CD14-positive monocyte (primary cell): ENCODE measurements around the gene ACP7. TPM values are rescaled to one million over a fixed set of nuclear protein-coding genes. Genes with fewer than 3 reads are reported as not detected.

ENCODE experiments used
- DNase-seq, 3 donors: peaks; one replicate each; pipeline ENCODE4 v3.0.0-alpha.2; 2011 to 2022
- H2AFZ ChIP-seq: 2 replicates; pipeline ENCODE4 v1.6.0; 2012; ENCODE audit warnings: mild to moderate bottlenecking, low read depth, low read length, inconsistent platforms; ENCODE audit not compliant: insufficient read depth, poor library complexity, severe bottlenecking
- H3K27ac ChIP-seq, 2 donors: 1 replicate in 1 of 2; 2 replicates in 1 of 2; pipeline ENCODE4 v1.5.1; 2012 to 2013; ENCODE audit warnings: low read length in 2 of 2, control low read depth in 1 of 2, inconsistent platforms in 1 of 2, low read depth in 1 of 2, mild to moderate bottlenecking in 1 of 2
- H3K27me3 ChIP-seq, 2 donors: one replicate each; pipeline versions ENCODE4 v1.6.0 to v1.6.1; 2011 to 2013; ENCODE audit warnings: low read length in 2 of 2; ENCODE audit not compliant: control insufficient read depth in 2 of 2, insufficient read depth in 2 of 2
- H3K36me3 ChIP-seq, 2 donors: replicated peaks in 1 of 2; 1 replicate in 1 of 2; 2 replicates in 1 of 2; pipeline versions ENCODE4 v1.5.1 to v1.6.1; 2012 to 2013; ENCODE audit warnings: low read length in 2 of 2, control low read depth in 1 of 2, inconsistent platforms in 1 of 2, mild to moderate bottlenecking in 1 of 2; ENCODE audit not compliant: insufficient read depth in 2 of 2, control insufficient read depth in 1 of 2
- H3K4me1 ChIP-seq, 2 donors: 1 replicate in 1 of 2; 2 replicates in 1 of 2; pipeline versions ENCODE4 v1.5.1 to v1.6.1; 2012 to 2013; ENCODE audit warnings: low read length in 2 of 2, control low read depth in 1 of 2, inconsistent platforms in 1 of 2, mild to moderate bottlenecking in 1 of 2, moderate library complexity in 1 of 2; ENCODE audit not compliant: insufficient read depth in 2 of 2, control insufficient read depth in 1 of 2
- H3K4me2 ChIP-seq: replicated peaks from 2 replicates; pipeline ENCODE3; 2012; ENCODE audit warnings: low read length, moderate library complexity, mild to moderate bottlenecking; ENCODE audit not compliant: poor library complexity, severe bottlenecking; ENCODE audit errors: extremely low read depth
- H3K4me3 ChIP-seq, 3 experiments: fragments of 200-600 bp in 1 of 3; sonication (generic) in 1 of 3; replicated peaks in 1 of 3; 1 replicate in 2 of 3; 2 replicates in 1 of 3; pipeline ENCODE4 v1.5.1; 2011 to 2013; ENCODE audit warnings: low read length in 3 of 3, mild to moderate bottlenecking in 3 of 3, control low read depth in 2 of 3, low read depth in 2 of 3, inconsistent platforms in 1 of 3, moderate library complexity in 1 of 3
- H3K79me2 ChIP-seq: 2 replicates; pipeline ENCODE4 v1.6.0; 2012; ENCODE audit warnings: mild to moderate bottlenecking, control low read depth, inconsistent platforms, low read length, moderate library complexity; ENCODE audit not compliant: insufficient read depth
- H3K9ac ChIP-seq: 2 replicates; pipeline ENCODE4 v1.6.0; 2017; ENCODE audit warnings: low read length, mild to moderate bottlenecking; ENCODE audit not compliant: insufficient read depth, poor library complexity, severe bottlenecking
- H3K9me3 ChIP-seq, 2 donors: replicated peaks in 1 of 2; 1 replicate in 1 of 2; 2 replicates in 1 of 2; pipeline versions ENCODE4 v1.5.1 to v1.6.1; 2012 to 2013; ENCODE audit warnings: low read length in 2 of 2, control low read depth in 1 of 2; ENCODE audit not compliant: control insufficient read depth in 1 of 2, insufficient read depth in 1 of 2
- H4K20me1 ChIP-seq: 2 replicates; pipeline ENCODE4 v1.6.0; 2012; ENCODE audit warnings: mild to moderate bottlenecking, low read length, control low read depth, moderate library complexity; ENCODE audit not compliant: insufficient read depth
- H3K27ac Mint-ChIP-seq, 7 donors: one replicate each; pipeline ENCODE4 v1.8.0; 2020; ENCODE audit warnings: mild to moderate bottlenecking in 7 of 7, mixed read lengths in 7 of 7, moderate library complexity in 6 of 7, inconsistent platforms in 2 of 7
- H3K27me3 Mint-ChIP-seq, 3 donors: one replicate each; pipeline ENCODE4 v1.8.0; 2021 to 2022; ENCODE audit warnings: low read depth in 3 of 3, mild to moderate bottlenecking in 3 of 3, mixed read lengths in 3 of 3, moderate library complexity in 3 of 3, inconsistent platforms in 1 of 3
- H3K36me3 Mint-ChIP-seq, 2 donors: one replicate each; pipeline ENCODE4 v1.8.0; 2020; ENCODE audit warnings: mixed read lengths in 2 of 2, inconsistent platforms in 1 of 2, mild to moderate bottlenecking in 1 of 2
- H3K4me1 Mint-ChIP-seq: one replicate; pipeline ENCODE4 v1.8.0; 2020; ENCODE audit warnings: mild to moderate bottlenecking, mixed read lengths
- H3K4me3 Mint-ChIP-seq, 2 donors: one replicate each; pipeline ENCODE4 v1.8.0; 2020; ENCODE audit warnings: mild to moderate bottlenecking in 2 of 2, mixed read lengths in 2 of 2, moderate library complexity in 1 of 2
- H3K9me3 Mint-ChIP-seq, 7 donors: one replicate each; pipeline ENCODE4 v1.8.0; 2020 to 2022; ENCODE audit warnings: mixed read lengths in 7 of 7, mild to moderate bottlenecking in 6 of 7, moderate library complexity in 6 of 7, inconsistent platforms in 2 of 7
- WGBS: methylation state at CpG from one replicate; pipeline ENCODE4 v1.1.5; 2013; ENCODE audit warnings: missing lambda C conversion rate; ENCODE audit not compliant: insufficient coverage; 5-methylcytosine and 5-hydroxymethylcytosine counted together
- intact Hi-C, 2 donors: fragments of 100-400 bp; cut with micrococcal nuclease; formaldehyde crosslinking; loops; one replicate each; pipeline versions ENCODE4 v1.15.0 to v1.15.1; 2023
- polyA plus RNA-seq, 3 donors: library from polyadenylated mRNA; depleted of rRNA in 1 of 3; unstranded in 2 of 3; stranded (reverse) in 1 of 3; fragments of 300-500 nt in 2 of 3; fragments of >200 nt in 1 of 3; fragmentation: Illumina TruSeq in 2 of 3; gene quantifications; 1 replicate in 2 of 3; 2 replicates in 1 of 3; pipeline ENCODE4 v1.2.3, GENCODE V29; 2012 to 2021
- TF ChIP-seq, protein P1 (sequence below): fragments of 200-600 bp; IDR thresholded peaks from one replicate; pipeline ENCODE4 v1.8.0; 2022; ENCODE audit warnings: antibody characterized with exemption, mild to moderate bottlenecking

The ACP7 gene
- polyA plus RNA-seq, 3 donors = not detected

DNA sequence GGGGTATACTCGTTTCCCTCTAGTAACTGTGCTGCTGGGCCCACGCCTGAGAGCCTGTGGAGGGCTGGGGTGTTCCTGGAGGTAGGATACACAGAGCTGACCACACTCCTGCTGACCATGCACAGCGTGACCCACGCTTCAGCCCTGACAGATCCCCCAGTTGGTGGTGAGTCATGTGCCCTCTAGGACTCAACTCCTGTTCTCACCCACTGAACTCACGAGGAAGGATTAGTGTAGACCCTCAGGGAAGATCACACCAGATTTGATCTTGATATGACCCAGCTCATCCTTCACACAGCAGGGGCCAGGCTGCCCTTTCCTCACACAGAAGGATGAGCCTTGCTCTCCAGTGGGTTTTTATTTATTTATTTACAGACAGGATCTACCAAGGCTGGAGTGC lies 13.3 kb upstream of the ACP7 start:
- H3K27ac Mint-ChIP-seq = no peak overlapping the region
- H3K4me3 ChIP-seq = no peak overlapping the region
- H3K27me3 Mint-ChIP-seq = peaks cover 2 to 8% (median 4%) of the 10 kb centered on the region in 3 donors
- no peaks in the 10 kb centered on the region for H3K36me3 Mint-ChIP-seq
- no peak overlapping the region for H3K4me2 ChIP-seq
- H3K4me3 Mint-ChIP-seq = no peak overlapping the region
- intact Hi-C loops = no loop called here
- H2AFZ ChIP-seq = no peak overlapping the region
- no peaks in the 10 kb centered on the region for H3K27me3 ChIP-seq
- no peak for DNase-seq
- no peaks in the 10 kb centered on the region for H3K79me2 ChIP-seq
- WGBS = 96% methylated on average over 4 of the region's 5 CpGs
- no peak overlapping the region for H3K27ac ChIP-seq
- TF ChIP-seq, protein P1, sequence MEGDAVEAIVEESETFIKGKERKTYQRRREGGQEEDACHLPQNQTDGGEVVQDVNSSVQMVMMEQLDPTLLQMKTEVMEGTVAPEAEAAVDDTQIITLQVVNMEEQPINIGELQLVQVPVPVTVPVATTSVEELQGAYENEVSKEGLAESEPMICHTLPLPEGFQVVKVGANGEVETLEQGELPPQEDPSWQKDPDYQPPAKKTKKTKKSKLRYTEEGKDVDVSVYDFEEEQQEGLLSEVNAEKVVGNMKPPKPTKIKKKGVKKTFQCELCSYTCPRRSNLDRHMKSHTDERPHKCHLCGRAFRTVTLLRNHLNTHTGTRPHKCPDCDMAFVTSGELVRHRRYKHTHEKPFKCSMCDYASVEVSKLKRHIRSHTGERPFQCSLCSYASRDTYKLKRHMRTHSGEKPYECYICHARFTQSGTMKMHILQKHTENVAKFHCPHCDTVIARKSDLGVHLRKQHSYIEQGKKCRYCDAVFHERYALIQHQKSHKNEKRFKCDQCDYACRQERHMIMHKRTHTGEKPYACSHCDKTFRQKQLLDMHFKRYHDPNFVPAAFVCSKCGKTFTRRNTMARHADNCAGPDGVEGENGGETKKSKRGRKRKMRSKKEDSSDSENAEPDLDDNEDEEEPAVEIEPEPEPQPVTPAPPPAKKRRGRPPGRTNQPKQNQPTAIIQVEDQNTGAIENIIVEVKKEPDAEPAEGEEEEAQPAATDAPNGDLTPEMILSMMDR = no peak
- H4K20me1 ChIP-seq = no peaks in the 10 kb centered on the region
- H3K9me3 ChIP-seq = no peaks in the 10 kb centered on the region
- no peaks in the 10 kb centered on the region for H3K36me3 ChIP-seq
- peaks cover 6 to 8% of the 10 kb centered on the region in 2 donors for H3K4me1 ChIP-seq
- H3K9me3 Mint-ChIP-seq = peaks cover 0 to 13% (median 8%) of the 10 kb centered on the region in 7 donors
- no peak overlapping the region for H3K9ac ChIP-seq
- H3K4me1 Mint-ChIP-seq = peaks cover 6% of the 10 kb centered on the region

GRCh38 chr19:39074205-39074692 lies 9.9 kb upstream of the ACP7 start:
- Mint-ChIP-seq H3K4me3 (no peak overlapping the region), H3K4me1 (peaks cover 6% of the 10 kb centered on the region), H3K27ac (no peak overlapping the region), H3K9me3 (peaks cover 0 to 2% (median 0%) of the 10 kb centered on the region in 7 donors), H3K36me3 (no peaks in the 10 kb centered on the region), H3K27me3 (peaks cover 3 to 10% (median 5%) of the 10 kb centered on the region in 3 donors)
- no peak overlapping the region for H3K27ac ChIP-seq
- no peaks in the 10 kb centered on the region for H3K36me3 ChIP-seq
- no peaks in the 10 kb centered on the region for H4K20me1 ChIP-seq
- no peaks in the 10 kb centered on the region for H3K9me3 ChIP-seq
- H3K79me2 ChIP-seq = no peaks in the 10 kb centered on the region
- intact Hi-C loops = no loop called here
- no peak overlapping the region for H3K9ac ChIP-seq
- no peak overlapping the region for H3K4me3 ChIP-seq
- DNase-seq = no peak
- H3K4me2 ChIP-seq = no peak overlapping the region
- TF ChIP-seq, protein P1 = no peak
- WGBS = 100% methylated on average over 1 of the region's 3 CpGs
- no peaks in the 10 kb centered on the region for H3K27me3 ChIP-seq
- peaks cover 6 to 8% of the 10 kb centered on the region in 2 donors for H3K4me1 ChIP-seq
- no peak overlapping the region for H2AFZ ChIP-seq
